ENCODE measurements around the gene CCDC92B.
"Not testable (repeated sequence)": the region's sequence is repeated elsewhere in the genome, so short reads cannot be mapped to it uniquely, and the experiment has no call there.

Gene CCDC92B

DNA sequence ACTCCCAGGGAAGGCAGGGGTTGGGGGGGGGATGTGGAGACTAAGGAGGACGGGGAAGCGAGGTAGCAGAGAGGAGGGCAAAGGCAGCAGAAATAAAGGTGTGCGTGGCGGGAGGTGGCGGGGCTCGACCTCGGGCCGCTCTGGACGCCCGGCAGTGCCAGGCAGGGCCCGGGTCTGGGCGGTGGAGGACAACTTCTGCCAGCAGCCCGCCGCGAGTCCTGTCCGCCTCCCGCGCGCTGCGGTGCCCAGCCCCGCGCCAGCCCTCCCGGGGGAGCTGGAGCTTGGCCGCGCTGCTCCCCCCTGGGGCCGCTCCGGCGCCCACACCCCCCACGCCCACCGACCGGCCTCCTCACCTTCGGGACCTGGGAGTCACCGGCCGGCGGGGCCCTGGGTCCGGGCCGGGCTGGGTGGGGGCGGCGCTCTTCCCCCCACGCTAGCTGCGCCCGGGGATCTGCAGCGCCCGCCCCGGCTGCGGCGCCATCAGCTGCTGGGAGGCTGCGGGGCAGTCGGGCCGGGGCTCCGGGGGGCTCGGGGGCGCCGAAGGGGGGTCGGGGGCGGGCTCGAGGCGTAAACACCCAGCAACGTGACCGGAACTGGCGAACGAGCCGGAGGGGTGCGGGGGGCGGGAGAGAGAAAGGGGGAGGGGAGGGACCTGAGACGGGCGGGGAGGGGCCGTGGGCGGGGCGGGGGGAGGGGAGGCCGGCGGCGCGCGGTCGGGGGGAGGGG, at the start of gene CCDC92B:
TSS of gene CCDC92B (minus strand) at position 595 of the 726 bp plus-strand sequence. CDS start 14,507 bp downstream, outside the sequence.
- no peak for DNase-seq (ENCODE audit: low read depth)

DNA sequence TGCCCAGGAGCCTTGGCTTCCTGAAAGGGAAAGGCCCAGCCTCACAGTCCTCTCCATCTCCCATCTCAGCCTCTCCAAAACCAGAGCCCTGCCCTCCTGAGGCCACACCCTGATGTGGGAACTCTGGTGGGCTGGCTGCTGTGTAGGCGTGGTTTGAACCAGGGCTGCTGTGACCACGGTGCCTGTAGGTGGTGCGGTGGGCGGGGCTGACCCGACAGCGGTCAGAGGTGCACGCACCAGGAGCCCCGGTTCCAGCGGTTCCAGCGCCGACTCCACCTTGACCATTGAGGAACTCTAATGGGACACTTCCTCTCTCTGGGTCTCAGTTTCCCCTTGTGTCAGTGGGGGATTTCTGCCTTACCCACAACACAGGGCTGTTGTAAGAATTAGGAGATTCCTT, 49.2 kb upstream of the CCDC92B start:
- no peak for DNase-seq (ENCODE audit: low read depth)

DNA sequence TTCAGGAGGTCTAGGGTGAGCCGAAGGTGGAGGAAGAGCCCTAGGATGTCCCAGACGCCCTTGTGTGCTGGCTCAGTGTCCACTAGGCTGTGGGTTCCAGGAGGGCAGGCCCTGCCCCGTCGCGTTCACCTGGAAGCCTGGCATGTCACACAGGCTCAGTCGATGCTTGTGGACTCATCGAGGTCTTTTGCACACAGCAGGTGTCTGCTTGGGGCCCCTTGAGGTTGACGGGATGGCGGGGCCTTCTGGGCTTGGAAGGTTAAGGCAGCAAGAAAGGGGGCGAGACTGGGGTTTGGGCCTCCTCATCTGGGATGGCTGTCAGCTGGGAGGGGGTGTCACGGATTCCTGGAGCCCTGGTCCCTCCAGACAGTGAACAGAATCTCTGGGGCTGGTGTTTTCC, 48.7 kb upstream of the CCDC92B start:
- DNase-seq (ENCODE audit: low read depth): no peak

DNA sequence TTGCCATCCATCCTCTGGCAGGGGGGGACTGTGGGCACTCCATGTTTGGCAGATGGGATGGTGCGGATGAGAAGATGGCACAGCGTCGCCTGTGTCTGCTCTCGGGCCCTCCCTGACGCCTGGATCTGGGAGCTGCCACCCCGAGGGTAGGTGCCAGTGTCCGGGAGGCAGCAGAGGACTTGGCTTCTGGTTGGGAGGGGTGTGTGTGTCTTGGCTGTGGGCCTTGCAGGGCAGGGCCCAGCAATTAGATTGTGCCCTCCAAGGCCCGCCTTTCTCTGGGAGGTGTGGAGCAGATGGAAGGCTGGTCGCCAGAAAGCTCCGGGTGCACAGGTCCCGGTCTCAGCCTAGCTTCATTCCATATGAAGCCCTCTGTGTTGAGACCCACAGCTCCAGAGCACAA, 48.2 kb upstream of the CCDC92B start:
- no peak for DNase-seq (ENCODE audit: low read depth)

DNA sequence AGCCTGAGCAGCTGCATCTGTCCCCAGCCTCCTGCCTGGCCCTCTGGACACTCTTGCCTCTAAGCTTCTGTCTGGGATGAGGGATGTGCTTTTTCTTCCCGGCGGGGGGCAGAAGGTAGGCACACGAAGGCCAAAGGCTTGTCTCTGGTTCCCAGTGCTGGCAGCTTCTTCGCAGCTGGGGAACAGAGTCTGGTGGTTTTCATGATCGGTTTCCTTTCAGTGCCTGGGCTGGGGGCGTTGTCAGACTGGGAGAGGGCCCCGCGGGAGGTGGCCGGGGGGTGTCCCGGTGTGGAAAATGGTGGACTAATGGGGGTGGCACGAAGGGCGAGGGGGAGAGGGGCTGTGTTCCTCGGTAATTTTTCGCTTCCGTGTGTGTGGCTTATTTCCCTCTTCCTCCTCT, 47.8 kb upstream of the CCDC92B start:
- no peak for DNase-seq (ENCODE audit: low read depth)

DNA sequence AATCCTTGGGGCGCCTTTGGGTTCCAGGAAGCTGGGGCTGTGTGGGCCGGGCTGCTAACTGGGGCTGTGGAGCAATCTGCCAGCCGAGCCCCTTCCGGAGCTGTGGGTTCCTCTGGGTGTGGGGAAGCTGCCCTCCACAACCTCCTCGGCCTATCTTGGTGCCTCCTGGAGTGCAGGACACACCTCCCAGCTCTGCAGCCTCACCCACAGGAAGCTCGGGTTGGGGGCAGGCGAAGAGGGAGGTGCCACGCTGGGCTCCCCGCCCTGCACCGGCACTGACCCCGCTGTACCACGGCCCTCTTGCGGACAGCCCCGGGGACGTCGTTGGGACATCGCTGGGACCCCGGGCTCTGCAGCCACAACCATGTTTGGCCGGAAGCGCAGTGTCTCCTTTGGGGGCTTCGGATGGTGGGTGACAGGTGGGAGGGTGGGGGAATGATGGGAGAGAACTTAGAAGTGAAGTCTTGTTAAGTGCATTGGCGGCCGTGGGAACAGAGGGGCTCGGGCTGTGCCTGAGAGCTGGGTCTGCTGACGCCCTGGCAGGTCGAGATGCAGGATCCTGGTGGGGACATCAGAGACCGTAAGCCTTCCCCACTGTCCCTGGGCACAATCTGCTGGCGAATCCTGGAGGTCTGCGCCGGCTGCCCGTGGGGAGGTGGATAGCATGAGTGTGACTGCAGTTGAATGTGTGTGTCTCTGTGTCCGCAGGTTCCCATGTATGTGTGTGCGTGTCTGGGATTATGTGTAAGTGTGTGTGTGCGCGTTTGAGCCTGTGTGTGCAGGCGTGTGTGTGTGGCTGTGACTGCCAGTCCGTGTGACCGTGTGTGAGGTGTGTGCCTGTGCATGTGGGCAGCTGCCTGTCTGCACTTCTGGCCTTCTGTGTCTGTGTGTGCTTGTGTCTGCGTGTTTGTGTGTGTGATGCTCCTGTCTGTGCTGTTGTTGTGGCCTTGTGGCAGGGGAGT, 47.0 kb upstream of the CCDC92B start, which contains the start of gene RAP1GAP2:
TSS of gene RAP1GAP2 (plus strand) at position 275 of the 962 bp plus-strand sequence. CDS start at position 365, 90 bp downstream.
- DNase-seq (ENCODE audit: low read depth): peak; percentile 46

DNA sequence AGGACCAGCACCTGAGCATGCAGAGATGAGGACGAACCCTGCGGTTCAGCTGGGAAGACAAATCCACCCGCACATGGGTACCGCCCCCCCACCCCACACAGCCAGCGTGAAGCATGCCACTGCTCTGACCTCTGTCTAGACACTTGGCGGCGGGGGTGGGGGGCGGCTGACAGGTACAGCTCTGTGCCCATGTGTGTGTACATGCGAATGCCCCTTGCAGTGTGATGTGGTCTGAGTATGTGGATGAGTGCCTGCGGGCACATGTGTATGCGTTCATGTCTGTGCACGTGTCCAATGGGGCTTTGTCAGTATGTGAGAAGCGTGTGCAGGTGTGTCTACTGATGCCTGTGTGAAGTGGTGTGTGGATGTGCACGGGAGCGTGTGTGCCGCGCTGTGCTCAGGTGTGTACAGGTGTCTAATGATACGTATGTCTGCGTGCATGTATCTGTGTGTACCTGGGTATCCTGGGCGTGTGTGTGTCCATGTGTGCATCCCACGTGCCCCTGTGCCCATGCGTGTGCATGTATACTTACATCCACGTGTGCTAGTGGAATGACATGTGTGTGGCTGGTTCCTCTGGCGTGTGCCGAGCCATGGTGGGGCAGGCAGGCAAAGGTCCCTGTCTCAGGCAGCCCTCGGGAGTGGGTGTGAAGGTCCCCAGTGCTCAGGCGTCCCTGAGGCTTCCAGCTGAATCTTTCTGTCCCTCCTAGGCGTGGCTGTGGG, 46.1 kb upstream of the CCDC92B start:
- no peak for DNase-seq (ENCODE audit: low read depth)

DNA sequence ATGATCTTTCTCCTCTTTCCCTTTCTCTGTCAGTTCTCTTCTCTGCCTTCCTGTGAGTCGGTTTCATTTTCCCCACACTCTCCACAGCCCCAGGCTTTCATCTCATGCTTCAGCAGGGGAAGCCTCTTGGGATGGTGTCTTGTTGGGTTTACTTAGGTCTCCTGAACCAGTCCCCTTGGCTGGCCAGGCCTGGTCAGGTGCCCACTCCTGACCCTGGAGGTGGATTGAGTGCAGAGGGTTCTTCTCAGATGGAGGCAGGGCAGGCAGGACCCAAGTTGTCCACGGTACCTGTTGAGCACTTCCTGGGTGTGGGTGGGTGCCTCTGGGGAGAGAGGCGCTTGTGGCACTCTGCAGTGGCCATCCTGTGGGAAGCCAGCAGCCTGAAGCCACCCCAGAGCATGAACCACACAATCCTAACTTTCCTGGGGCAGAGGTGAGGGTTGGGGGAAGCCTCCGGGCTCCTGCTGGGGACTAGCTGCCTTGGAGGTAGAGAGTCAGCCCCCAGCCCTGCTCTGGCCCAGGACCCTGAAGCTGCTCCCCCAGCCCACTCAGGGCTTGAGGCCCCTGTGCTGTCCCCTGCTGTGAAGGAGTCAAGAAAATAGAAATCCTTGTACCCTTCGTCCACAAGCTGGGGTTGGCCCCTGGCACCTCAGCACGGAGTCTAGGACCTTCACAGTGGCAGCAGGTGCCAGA, 44.8 kb upstream of the CCDC92B start:
- no peak for DNase-seq (ENCODE audit: low read depth)

DNA sequence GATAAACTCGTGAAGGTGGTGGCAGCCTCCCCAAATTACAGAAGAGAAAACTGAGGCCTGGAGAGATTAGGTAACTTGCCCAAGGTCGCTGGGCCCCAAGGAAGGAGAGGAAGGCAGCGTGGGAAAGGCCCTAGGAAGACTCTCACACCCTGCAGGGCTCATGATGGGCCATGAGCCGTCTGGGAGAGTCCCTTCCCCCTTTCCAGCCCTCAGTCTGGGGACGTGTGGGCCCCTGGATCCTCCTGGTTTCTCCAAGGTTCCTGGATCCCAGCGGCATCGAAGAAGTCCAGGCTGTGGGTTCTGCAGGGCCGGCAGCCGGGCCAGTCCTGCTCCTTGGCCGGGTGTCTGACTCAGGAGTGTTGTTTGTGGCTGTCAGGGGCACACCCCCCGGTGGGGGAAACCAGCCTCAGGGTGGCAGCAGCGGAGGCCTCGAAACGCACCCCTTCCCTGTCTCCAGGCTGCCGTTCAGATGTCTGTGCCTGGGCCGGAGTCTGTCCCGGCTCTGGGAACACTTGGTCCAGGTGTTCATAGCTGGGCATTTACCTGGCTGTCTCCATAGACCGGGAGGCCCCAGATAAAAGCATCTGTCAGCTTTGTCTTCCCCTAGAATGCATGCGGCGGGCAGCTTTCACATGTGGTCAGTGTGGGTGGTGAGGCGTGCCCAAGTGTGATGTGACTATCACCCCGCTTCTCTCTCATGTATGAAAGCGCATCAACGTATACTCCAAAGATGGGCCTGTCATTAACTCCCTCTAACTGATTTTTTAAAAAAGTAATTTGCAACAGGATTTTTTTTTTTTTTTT, 43.1 kb upstream of the CCDC92B start:
- DNase-seq (ENCODE audit: low read depth): peak; percentile 49

DNA sequence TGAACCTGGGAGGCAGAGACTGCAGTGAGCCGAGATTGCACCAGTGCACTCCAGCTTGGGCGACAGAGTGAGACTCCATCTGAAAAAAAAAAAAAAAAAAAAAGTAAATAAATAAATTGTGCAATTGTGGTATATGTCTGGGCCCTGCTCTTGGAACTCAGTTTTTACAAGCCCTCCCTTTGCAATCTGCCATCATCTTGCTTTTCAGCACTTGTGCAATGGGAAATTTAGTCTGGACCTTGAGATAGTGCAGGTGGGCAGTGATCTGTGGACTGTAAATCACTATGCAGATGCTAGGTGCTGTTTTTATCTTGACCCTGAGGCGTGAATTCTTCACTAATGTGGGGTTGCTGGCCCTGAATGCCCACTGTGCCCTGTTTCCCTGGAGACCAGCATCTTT, 40.2 kb upstream of the CCDC92B start:
- DNase-seq (ENCODE audit: low read depth): no peak

DNA sequence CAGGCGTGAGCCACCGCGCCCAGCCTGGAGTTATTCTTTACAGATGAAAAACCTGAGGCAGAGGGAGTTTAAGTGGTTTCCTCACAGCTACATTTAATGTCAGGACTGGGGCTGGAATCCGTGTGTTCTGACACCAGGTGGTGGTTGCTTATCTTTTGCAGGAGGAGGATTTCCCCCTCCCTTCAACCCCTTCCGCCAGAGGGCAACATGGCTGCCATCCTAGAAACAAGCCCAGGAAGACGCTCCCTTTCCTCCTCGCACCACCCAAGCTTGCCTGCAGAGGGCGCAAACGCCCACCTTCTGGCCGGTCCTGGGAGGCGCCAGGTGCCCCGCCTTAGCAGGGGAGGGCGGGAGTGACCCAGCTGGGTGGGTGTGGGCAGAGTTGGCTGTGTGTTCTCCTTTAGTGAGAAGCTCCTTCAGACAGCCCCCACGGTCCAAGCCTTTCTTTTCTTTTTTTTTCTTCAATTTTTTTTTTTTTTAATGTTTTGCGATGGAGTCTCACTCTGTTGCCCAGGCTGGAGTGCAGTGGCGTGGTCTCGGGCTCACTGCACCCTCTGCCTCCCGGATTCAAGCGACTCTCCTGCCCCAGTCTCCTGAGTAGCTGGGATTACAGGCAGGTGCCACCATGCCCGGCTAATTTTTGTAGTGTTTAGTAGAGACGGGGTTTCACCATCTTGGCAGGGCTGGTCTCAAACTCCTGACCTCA, 36.9 kb upstream of the CCDC92B start:
- peak; percentile 82 for DNase-seq (ENCODE audit: low read depth)

DNA sequence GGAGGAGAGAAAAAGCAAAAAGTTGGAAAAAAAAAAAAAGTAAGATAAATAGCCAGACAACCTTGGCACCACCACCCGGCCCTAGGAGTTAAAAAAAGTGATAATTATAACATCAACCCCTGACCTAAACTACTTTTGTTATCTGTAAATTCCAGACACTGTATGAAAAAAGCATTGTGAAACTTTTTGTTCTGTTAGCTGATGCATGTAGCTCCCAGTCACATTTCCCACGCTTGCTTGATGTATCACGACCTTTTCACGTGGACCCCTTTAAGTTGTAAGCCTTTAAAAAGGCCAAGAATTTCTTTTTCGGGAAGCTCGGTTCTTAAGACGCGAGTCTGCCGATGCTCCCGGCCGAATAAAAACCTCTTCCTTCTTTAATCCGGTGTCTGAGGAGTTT, 35.9 kb upstream of the CCDC92B start:
- DNase-seq (ENCODE audit: low read depth): not testable (repeated sequence)

DNA sequence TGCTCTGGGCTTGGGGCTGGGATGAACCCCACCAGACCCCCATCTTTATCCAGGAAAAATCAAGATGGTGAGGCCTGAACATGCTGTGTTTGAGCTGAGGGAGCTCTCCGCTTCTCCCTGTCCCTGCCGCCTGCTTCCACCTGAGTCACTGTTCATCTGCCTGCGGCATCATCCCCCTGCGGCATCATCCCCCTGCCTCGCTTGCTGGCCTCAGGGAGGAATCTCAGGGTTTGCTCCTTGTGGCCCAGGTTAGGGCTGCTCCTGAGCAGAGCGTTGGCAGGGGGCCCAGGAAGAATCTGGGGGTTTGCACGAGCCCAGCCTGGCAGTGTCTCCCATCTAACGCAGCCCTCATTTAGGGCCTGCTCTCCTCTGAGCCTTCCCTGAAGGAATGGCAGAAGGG, 35.4 kb upstream of the CCDC92B start:
- no peak for DNase-seq (ENCODE audit: low read depth)

DNA sequence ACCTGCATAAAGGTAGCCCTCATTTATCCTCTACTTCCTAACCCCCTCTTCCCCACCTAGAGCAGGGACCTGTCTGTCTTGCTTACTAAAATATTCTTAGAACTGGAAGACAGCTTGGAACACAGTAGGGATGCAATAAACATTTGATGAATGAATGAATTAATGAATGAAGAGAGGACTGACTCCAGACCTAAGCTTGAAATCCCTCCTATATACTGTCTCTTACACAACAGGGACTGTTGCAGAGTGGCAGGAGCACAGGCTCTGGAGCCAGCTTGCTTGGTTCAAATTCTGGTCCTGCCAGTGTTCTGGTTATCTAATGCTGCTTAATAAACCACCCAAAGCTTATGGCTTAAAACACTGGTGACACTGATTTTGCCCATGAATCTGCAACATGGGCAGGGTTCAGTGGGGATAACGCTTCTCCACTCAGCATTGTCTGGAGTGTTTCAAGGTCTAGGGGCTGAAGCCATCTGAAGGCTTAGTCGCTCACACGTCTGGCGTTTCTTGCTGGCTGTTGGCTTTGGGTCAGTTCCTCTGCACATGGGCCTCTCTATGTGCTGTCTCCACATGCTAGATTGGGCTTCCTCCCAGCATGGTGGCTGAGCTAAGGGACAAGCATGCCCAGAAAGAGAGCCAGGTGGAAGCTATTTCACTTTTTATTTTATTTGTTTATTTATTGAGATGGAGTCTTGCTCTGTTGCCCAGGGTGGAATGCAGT, 34.0 kb upstream of the CCDC92B start:
- DNase-seq (ENCODE audit: low read depth): no peak

DNA sequence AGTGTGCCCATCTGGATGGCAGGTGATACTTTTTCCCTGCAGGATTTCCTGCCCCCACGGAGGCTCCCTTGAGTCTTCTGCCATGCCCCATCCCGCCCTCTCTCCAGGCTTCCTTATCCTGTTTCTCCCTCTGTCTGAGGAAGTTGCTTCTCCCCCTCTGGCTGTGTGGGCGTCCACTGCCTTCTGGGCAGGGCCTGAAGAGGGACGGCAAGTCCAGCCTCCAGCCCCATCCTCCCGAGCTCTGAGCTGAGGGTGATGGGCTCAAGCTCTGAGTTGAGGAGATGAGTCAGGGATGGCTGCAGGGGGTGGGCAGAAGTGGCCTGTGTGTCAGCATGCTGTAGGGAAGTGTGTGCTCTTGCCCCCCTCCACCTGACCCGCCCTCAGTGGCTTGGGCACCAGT, 32.6 kb upstream of the CCDC92B start:
- DNase-seq (ENCODE audit: low read depth): no peak

DNA sequence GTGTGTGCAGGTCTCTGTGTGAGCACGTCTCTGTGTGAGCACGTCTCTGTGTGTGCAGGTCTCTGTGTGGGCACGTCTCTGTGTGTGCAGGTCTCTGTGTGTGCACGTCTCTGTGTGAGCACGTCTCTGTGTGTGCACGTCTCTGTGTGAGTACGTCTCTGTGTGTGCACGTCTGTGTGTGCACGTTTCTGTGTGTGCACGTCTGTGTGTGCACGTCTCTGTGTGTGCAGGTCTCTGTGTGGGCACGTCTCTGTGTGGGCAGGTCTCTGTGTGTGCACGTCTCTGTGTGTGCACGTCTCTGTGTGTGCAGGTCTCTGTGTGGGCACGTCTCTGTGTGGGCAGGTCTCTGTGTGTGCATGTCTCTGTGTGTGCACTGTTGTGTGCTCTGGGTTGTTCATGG, 32.1 kb upstream of the CCDC92B start:
- DNase-seq (ENCODE audit: low read depth): not testable (repeated sequence)

DNA sequence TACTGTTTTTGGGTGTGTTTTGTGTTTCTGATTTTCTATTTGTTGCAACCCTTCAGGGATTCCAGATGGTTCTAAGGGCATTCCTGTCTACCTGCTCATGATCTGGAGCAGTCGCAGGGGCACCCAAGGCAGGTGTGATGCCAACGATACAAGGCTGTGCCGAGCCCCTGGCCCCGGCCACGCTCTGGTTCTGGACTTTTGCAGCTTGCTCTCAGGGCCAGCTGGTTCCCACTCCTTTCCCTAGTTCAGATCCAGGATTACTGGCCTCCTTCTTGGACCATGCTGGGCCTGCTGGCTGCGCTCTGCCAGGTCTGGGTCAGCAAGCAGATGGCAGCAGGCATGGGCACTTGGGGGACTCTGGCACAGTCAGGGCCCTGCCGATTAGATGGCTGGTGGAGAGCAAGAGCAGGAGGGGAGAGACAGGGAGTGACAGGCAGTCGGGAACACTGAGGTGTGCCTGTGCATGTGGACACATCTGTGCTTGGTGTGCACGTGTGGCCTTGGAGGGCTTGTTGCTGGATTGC, 31.5 kb upstream of the CCDC92B start:
- no peak for DNase-seq (ENCODE audit: low read depth)

DNA sequence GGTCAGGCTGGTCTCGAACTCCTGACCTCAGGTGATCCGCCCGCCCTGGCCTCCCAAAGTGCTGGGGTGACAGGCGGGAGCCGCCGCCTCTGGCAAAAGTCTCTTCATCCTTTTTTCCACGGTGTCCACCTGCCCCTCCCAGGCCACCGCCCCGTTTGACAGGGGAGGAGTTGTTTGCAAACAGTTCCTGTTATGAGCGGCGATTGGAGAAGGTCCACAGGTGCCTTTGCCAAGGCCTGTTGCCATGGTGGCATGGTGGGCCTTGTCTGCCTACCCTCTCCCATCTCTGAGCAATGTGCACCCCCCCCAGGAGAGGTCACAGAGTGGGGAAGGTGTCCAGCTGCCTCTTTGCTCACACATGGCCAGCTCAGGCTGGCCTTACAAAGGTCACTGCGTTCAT, 30.8 kb upstream of the CCDC92B start:
- DNase-seq (ENCODE audit: low read depth): no peak

DNA sequence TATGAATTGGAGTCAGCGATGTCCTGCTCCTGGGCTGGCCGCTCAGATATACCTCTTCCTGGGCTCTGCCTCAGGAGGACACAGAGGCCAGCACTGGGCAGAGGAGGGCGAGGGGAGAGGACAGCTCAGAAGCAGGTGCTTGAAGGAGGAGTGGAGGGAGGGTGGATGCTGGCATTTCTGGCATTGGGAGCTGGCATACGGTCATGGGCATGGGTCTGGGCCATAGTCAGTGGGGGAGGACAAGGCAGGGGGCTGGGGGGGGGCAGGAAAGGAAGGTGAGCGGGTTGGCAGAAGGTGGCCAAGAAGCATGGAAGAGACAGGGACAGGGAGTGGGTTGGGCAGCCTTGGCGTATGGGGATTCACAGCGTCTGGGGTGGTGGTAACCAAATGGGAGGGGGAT, 30.1 kb upstream of the CCDC92B start:
- DNase-seq (ENCODE audit: low read depth): no peak
